Adrenal gland (tissue), 12 donors: ENCODE results near the gene ARTN. TPM values are rescaled to one million over a fixed set of nuclear protein-coding genes. Genes with fewer than 3 reads are reported as not detected.

ENCODE experiments used
- DNase-seq, 7 donors: peaks; one replicate each; pipeline ENCODE4 v3.0.0-alpha.2; 2019 to 2020
- H3K27ac ChIP-seq, 5 donors: fragments of 200-600 bp; sonication (generic) in 4 of 5; 1 replicate in 3 of 5; 2 replicates in 2 of 5; pipeline versions ENCODE4 v1.5.1 to v1.8.0; 2016 to 2020; ENCODE audit warnings: mild to moderate bottlenecking in 1 of 5
- H3K27me3 ChIP-seq: fragments of 200-600 bp; 2 replicates; pipeline ENCODE4 v1.8.0; 2021
- H3K36me3 ChIP-seq, 2 donors: fragments of 200-600 bp; replicated peaks in 1 of 2; 1 replicate in 1 of 2; 2 replicates in 1 of 2; pipeline versions ENCODE4 v1.5.1 to v1.8.0; 2018 to 2022
- H3K4me1 ChIP-seq, 2 donors: fragments of 200-600 bp; replicated peaks in 1 of 2; 1 replicate in 1 of 2; 2 replicates in 1 of 2; pipeline versions ENCODE4 v1.5.1 to v1.8.0; 2018 to 2021
- H3K4me3 ChIP-seq, 4 donors: fragments of 200-600 bp; sonication (generic) in 3 of 4; one replicate each; pipeline ENCODE4 v1.5.1; 2016 to 2018
- H3K9me3 ChIP-seq, 3 donors: fragments of 200-600 bp; sonication (generic) in 1 of 3; replicated peaks in 1 of 3; 1 replicate in 2 of 3; 2 replicates in 1 of 3; pipeline versions ENCODE4 v1.5.1 to v1.8.0; 2016 to 2021
- CTCF ChIP-seq, 6 experiments: fragments of 450-650 bp in 4 of 6; fragments of 200-600 bp in 2 of 6; sonication (generic) in 1 of 6; IDR thresholded peaks; 1 replicate in 5 of 6; 2 replicates in 1 of 6; pipeline versions ENCODE4 v1.5.1 to v1.8.0; 2016 to 2021; ENCODE audit warnings: antibody characterized with exemption in 6 of 6, mild to moderate bottlenecking in 2 of 6, moderate library complexity in 1 of 6
- POLR2A ChIP-seq, 2 donors: fragments of 450-650 bp; IDR thresholded peaks; one replicate each; pipeline ENCODE4 v1.6.1; 2017; ENCODE audit warnings: antibody characterized with exemption in 2 of 2, mild to moderate bottlenecking in 2 of 2, moderate library complexity in 1 of 2
- WGBS, 4 donors: extraction: QIAGEN DNeasy Blood & Tissue Kit in 2 of 4; methylation state at CpG; one replicate each; pipeline versions ENCODE4 v1.1.5 to v1.1.7; 2013 to 2017; 5-methylcytosine and 5-hydroxymethylcytosine counted together
- intact Hi-C, 2 donors: fragments of 100-400 bp; cut with DNase I; formaldehyde crosslinking; loops; one replicate each; pipeline versions ENCODE4 v1.14.1 to v1.15.0; 2022 to 2023
- polyA plus RNA-seq, 3 donors: library from polyadenylated mRNA; stranded (reverse); fragments of 200-250 nt in 2 of 3; fragments of 350-450 nt in 1 of 3; fragmentation: Illumina TruSeq in 1 of 3; extraction: RNeasy Lipid Tissue Mini Kit (QIAGEN cat#74804) in 1 of 3; gene quantifications; one replicate each; pipeline ENCODE4 v1.2.3, GENCODE V29; 2013 to 2014
- total RNA-seq, 9 donors: library from RNA; depleted of rRNA in 4 of 9; stranded (reverse); fragments of >200 nt in 4 of 9; fragments of 120-200 nt in 1 of 9; fragmentation: NEBNext Ultra II Directional in 1 of 9; extraction: Animal tissue kit (Norgen Biotek cat#: 25700) in 1 of 9; gene quantifications; one replicate each; pipeline versions ENCODE4 v1.1.0 to v1.2.4, GENCODE V29; 2013 to 2023
- donor health status: healthy with polysubstance abuse.
- donor health status: Bipolar disorder and iron deficiency.
- donor health status: DM: yes; HTN: yes; CAD: no.
- donor health status: DM: no; HTN: no; CAD: no.
- donor health status: DM: no; HTN: no; CAD: no.
- donor health status: DM: yes; HTN: yes; CAD: no.

The ARTN gene
- total and polyA plus RNA-seq, 12 donors = 0.23 to 4.9 (median 0.89) TPM; not detected in 1

DNA sequence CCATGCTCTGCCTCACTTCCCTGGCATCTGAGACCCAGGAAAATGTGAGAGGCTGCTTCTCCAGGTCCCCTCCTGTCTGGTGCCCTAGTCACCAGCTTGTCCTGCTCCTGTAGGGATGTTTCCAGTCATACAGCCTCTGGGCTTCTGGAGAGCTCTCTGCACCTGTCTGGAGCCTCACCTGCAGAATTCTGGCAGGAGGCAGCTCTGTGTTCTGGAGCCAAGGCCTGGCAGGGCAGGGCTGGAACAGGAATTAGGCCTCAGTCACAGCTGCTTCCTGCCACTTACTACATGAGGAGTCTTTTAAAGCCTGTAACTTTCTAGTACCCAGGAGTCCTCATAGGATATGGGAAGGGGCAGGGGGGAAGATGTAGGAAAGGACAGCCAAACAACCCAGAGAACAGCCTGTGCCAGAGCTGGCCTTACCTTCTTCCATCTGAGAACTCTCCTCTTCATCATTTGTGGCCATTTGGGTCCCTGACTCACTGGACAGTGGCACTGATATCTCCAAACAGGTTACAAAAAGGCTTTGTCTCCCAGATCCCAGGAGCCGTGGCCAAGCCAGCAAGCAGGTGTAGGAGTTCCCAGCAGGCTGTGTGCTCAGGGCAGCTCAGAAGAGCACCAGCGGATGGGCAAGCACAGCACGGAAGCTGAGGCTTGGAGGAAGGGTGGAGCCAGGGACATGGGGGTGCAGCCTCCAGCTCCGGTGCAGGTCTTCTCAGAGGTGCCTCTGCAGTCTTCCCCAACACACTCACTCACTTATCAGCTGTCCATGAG, 31.4 kb upstream of the ARTN start:
- Histone ChIP-seq H3K36me3 (no peaks in the 10 kb centered on the region), H3K27me3 (no peaks in the 10 kb centered on the region), H3K4me3 (no peak overlapping the region), H3K4me1 (no peaks in the 10 kb centered on the region), H3K27ac (no peak overlapping the region), H3K9me3 (no peaks in the 10 kb centered on the region)
- no peak for DNase-seq
- 85 to 97% (median 96%) methylated on average over 4 of the region's 4 CpGs for WGBS, 4 donors
- TF ChIP-seq POLR2A (IDR thresholded peaks at IDR 0.05) (no peak), CTCF (IDR thresholded peaks at IDR 0.05) (no peak)
- intact Hi-C loops = no loop called here

- intact Hi-C loops = no loop called here
- H3K9me3 ChIP-seq = no peaks in the 10 kb centered on the region
- no peak overlapping the region for H3K27ac ChIP-seq
- H3K4me3 ChIP-seq = no peak overlapping the region
- H3K27me3 ChIP-seq = no peaks in the 10 kb centered on the region
- no peak for DNase-seq
- no peaks in the 10 kb centered on the region for H3K4me1 ChIP-seq
- WGBS, 4 donors = 48 to 68% (median 55%) methylated on average over 7 of the region's 7 CpGs
- no peaks in the 10 kb centered on the region for H3K36me3 ChIP-seq
- TF ChIP-seq POLR2A (IDR thresholded peaks at IDR 0.05) (no peak), CTCF (IDR thresholded peaks at IDR 0.05) (no peak)
Measured at GRCh38 chr1:43904660-43905551, 28.7 kb upstream of the ARTN start.

DNA sequence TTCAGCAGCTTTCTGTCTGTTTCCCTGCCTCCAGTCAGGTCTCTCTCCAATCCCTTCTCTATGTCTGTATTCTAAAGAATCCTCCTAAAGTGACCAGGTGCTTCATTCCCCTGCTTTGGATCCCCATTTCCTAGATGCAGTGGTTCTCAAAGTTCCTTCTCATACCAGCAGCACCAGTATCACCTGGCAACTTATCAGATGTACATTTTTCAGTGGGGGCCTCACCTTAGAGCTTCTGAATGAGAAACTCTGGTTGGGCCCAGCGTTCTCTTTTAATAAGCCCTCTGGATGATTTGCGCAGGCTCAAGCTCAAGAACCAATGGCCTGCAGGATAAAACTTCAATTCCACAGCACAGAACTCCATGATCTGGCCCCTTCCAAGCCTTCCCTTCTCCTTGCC, 25.4 kb upstream of the ARTN start:
- Histone ChIP-seq H3K36me3 (no peaks in the 10 kb centered on the region), H3K27me3 (no peaks in the 10 kb centered on the region), H3K4me1 (peaks cover 0 to 4% of the 10 kb centered on the region in 2 donors), H3K9me3 (no peaks in the 10 kb centered on the region), H3K27ac (no peak overlapping the region), H3K4me3 (no peak overlapping the region)
- intact Hi-C loops = no loop called here
- no peak for TF ChIP-seq POLR2A (IDR thresholded peaks at IDR 0.05)
- TF ChIP-seq CTCF (IDR thresholded peaks at IDR 0.05) = no peak
- no peak for DNase-seq
- 93 to 100% (median 100%) methylated on average over 2 of the region's 2 CpGs for WGBS, 4 donors

DNA sequence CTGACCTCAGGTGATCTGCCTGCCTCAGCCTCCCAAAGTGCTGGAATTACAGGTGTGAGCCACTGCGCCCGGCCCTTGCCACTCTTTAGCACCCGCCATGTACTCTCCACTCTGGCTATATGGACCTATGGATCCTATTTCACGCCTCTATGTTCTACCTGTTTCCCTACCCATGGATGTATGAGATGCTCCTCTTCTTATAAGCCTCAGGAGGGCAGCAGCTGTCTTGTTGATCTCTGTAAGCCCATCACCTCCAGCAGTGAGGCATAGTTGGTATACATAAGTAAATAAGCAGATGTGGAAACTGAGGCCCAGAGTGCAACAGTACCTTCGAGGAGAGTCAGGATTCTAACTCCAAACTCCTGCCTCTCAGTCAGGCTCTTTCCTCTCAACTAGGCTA, 24.7 kb upstream of the ARTN start:
- intact Hi-C loops = no loop called here
- Histone ChIP-seq H3K9me3 (no peaks in the 10 kb centered on the region), H3K4me1 (peaks cover 0 to 4% of the 10 kb centered on the region in 2 donors), H3K36me3 (no peaks in the 10 kb centered on the region), H3K4me3 (no peak overlapping the region), H3K27me3 (no peaks in the 10 kb centered on the region), H3K27ac (no peak overlapping the region)
- DNase-seq = no peak
- no peak for TF ChIP-seq POLR2A (IDR thresholded peaks at IDR 0.05)
- TF ChIP-seq CTCF (IDR thresholded peaks at IDR 0.05) = no peak
- WGBS, 4 donors = 90 to 98% (median 93%) methylated on average over 5 of the region's 5 CpGs
